Loucy (cell line): ENCODE data around the gene KCTD18.

Source experiments
- EZH2phosphoT487 ChIP-seq: fragments of 200-600 bp; IDR thresholded peaks from 2 replicates; pipeline ENCODE4 v1.6.1; 2018; ENCODE audit warnings: antibody characterized with exemption, mild to moderate bottlenecking, moderate library complexity, borderline replicate concordance
- TF ChIP-seq, protein P1 (sequence below): fragments of 200-600 bp; sonication (generic); conservative IDR thresholded peaks from 2 replicates; pipeline ENCODE4 v1.5.1; 2014; ENCODE audit warnings: mild to moderate bottlenecking, antibody characterized with exemption, low read length

DNA sequence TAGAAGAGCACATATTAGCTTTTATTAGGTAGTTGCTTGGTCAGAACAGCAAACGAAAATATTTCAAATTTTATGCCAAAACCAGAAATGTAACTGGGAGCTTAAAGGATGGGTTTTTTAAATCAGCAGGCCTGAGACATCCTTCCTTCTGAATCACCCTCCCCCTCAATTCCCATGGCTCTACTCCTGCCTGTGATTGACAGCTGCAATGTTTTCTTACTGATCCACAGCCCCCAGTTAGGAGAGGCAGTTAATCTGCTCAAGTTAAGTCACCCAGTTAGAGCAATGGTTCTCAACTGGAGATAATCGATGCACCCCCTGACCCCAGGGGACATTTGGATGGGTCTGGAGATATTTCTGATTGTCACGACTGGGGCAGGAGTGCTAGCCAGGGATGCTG lies 24.9 kb downstream of the KCTD18 start:
- TF ChIP-seq, protein P1, sequence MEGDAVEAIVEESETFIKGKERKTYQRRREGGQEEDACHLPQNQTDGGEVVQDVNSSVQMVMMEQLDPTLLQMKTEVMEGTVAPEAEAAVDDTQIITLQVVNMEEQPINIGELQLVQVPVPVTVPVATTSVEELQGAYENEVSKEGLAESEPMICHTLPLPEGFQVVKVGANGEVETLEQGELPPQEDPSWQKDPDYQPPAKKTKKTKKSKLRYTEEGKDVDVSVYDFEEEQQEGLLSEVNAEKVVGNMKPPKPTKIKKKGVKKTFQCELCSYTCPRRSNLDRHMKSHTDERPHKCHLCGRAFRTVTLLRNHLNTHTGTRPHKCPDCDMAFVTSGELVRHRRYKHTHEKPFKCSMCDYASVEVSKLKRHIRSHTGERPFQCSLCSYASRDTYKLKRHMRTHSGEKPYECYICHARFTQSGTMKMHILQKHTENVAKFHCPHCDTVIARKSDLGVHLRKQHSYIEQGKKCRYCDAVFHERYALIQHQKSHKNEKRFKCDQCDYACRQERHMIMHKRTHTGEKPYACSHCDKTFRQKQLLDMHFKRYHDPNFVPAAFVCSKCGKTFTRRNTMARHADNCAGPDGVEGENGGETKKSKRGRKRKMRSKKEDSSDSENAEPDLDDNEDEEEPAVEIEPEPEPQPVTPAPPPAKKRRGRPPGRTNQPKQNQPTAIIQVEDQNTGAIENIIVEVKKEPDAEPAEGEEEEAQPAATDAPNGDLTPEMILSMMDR: no peak
- TF ChIP-seq EZH2phosphoT487: no peak
